KMS-11 (cell line): ENCODE measurements around the gene MCC.

Experiments
- H2AFZ ChIP-seq: fragments of 200-600 bp; sonication (generic); 2 replicates; pipeline ENCODE4 v1.6.1; 2016; ENCODE audit warnings: antibody characterized with exemption, mixed run types, low read depth
- H3K27ac ChIP-seq: fragments of 200-600 bp; sonication (generic); 2 replicates; pipeline ENCODE4 v1.6.1; 2016; ENCODE audit warnings: mild to moderate bottlenecking, mixed run types
- H3K27me3 ChIP-seq: fragments of 200-600 bp; sonication (generic); 2 replicates; pipeline ENCODE4 v1.6.1; 2017; ENCODE audit warnings: mild to moderate bottlenecking, low read depth, mixed run types, moderate library complexity; ENCODE audit not compliant: insufficient read depth
- H3K36me3 ChIP-seq: fragments of 200-600 bp; sonication (generic); 2 replicates; pipeline ENCODE4 v1.6.1; 2017; ENCODE audit warnings: mild to moderate bottlenecking, mixed run types; ENCODE audit not compliant: insufficient read depth
- H3K4me1 ChIP-seq: fragments of 200-600 bp; sonication (generic); 2 replicates; pipeline ENCODE4 v1.6.1; 2016; ENCODE audit warnings: mild to moderate bottlenecking, low read depth, mixed run types; ENCODE audit not compliant: poor library complexity, severe bottlenecking
- H3K4me2 ChIP-seq: fragments of 200-600 bp; sonication (generic); 2 replicates; pipeline ENCODE4 v1.7.0; 2016; ENCODE audit warnings: mild to moderate bottlenecking, mixed run types
- H3K4me3 ChIP-seq: fragments of 200-600 bp; sonication (generic); IDR thresholded peaks from 2 replicates; pipeline ENCODE4 v1.6.1; 2017; ENCODE audit warnings: low read depth, low read length, mixed read lengths; ENCODE audit not compliant: insufficient read depth
- H3K79me2 ChIP-seq: fragments of 200-600 bp; sonication (generic); 2 replicates; pipeline ENCODE4 v1.6.1; 2016; ENCODE audit warnings: low read depth, mixed run types; ENCODE audit not compliant: insufficient read depth
- H3K9ac ChIP-seq: fragments of 200-600 bp; sonication (generic); 2 replicates; pipeline ENCODE4 v1.6.1; 2016; ENCODE audit warnings: mild to moderate bottlenecking, mixed run types
- H4K20me1 ChIP-seq: fragments of 200-600 bp; sonication (generic); 2 replicates; pipeline ENCODE4 v1.6.1; 2016; ENCODE audit warnings: mild to moderate bottlenecking, mixed run types; ENCODE audit not compliant: insufficient read depth
- TF ChIP-seq, protein P1 (sequence below): fragments of 200-600 bp; sonication (generic); conservative IDR thresholded peaks from 2 replicates; pipeline ENCODE4 v1.6.1; 2017; ENCODE audit warnings: low read depth, mild to moderate bottlenecking, antibody characterized with exemption, low read length, moderate library complexity, mixed read lengths

MCC gene

DNA sequence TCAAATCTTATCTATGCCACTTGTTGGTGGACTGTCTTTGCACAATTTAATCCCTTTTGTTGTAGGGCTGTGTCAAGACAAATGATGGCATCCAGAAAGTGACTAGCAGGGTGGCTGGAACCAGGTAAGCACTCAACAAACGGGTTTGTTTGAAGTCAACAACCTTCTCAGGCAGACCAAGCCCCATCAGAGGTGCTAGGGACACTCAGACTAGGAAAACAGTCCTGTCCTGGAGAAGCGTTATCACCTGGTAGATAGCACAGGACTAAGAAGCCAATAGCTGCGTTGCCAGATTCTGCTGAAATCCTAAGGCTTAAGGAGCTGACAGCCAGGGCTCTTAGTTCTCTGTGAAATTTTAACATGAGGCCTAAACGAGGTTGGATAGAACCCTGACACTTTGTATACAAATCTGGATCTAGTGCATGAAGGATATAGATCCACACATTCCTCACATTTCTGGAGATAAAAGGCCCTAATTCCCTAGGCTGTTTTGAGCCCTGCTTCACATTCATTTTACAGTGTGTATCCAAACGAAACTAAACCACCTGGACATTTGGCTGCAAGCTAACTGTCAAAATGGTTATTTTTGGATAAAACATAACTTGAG, 331.9 kb downstream of the MCC start:
- Histone ChIP-seq H4K20me1 (no peaks in the 10 kb centered on the region), H3K27me3 (no peaks in the 10 kb centered on the region), H3K4me3 (no peak overlapping the region), H3K9ac (no peak overlapping the region), H3K4me2 (no peak overlapping the region), H3K4me1 (no peaks in the 10 kb centered on the region), H3K79me2 (no peaks in the 10 kb centered on the region), H3K27ac (no peak overlapping the region), H3K36me3 (no peaks in the 10 kb centered on the region), H2AFZ (no peak overlapping the region)
- TF ChIP-seq, protein P1, sequence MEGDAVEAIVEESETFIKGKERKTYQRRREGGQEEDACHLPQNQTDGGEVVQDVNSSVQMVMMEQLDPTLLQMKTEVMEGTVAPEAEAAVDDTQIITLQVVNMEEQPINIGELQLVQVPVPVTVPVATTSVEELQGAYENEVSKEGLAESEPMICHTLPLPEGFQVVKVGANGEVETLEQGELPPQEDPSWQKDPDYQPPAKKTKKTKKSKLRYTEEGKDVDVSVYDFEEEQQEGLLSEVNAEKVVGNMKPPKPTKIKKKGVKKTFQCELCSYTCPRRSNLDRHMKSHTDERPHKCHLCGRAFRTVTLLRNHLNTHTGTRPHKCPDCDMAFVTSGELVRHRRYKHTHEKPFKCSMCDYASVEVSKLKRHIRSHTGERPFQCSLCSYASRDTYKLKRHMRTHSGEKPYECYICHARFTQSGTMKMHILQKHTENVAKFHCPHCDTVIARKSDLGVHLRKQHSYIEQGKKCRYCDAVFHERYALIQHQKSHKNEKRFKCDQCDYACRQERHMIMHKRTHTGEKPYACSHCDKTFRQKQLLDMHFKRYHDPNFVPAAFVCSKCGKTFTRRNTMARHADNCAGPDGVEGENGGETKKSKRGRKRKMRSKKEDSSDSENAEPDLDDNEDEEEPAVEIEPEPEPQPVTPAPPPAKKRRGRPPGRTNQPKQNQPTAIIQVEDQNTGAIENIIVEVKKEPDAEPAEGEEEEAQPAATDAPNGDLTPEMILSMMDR = no peak

DNA sequence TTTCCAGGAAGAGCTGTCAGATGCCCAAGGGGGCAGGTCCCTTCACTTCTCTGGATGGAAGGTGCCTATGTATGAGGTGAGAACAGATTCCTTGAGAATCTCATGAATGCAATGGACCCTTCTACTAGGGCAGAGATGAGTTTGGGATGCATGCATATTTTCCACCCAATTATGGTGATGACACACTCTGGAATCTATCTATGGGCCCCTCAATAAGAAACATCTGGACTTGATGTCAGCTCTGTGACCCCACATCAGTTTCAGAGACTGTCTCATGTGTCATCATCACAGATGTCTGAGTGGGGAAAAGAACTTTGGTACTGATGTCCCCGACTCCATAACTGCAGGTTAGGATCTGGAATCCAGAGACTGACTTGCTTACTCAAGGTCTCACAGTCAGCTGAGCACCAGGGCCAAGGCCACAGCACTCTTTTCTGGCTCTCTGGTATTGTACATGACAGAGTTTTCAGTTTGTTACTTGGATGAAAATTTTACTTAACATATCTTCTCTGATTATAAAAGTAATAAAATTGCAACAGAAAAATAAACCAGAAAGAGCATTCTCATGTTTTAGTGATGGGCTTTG, 334.6 kb downstream of the MCC start:
- H4K20me1 ChIP-seq = no peaks in the 10 kb centered on the region
- H3K4me1 ChIP-seq = no peaks in the 10 kb centered on the region
- H3K4me3 ChIP-seq = no peak overlapping the region
- H3K36me3 ChIP-seq = no peaks in the 10 kb centered on the region
- no peak overlapping the region for H3K27ac ChIP-seq
- no peak overlapping the region for H2AFZ ChIP-seq
- no peaks in the 10 kb centered on the region for H3K79me2 ChIP-seq
- H3K9ac ChIP-seq = no peak overlapping the region
- no peak overlapping the region for H3K4me2 ChIP-seq
- no peaks in the 10 kb centered on the region for H3K27me3 ChIP-seq
- TF ChIP-seq, protein P1 = no peak

DNA sequence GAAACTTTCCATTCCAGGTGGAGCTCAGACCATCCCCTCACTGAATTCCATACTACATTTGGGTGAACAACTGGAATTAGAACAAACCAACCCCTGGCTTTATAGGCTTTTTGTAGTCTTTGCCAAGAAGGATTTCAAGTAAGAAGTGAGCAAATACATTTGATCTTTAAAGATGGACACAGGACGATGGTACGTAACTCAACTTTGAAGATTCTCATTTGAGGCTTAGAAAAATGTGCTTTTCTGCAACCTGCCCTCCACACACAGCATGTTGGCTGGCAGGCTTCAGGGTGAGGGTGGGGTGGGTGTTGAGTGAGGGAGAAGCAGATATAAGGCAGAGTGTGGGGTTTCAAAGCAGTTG, 335.9 kb downstream of the MCC start:
- no peak overlapping the region for H3K9ac ChIP-seq
- TF ChIP-seq, protein P1 = no peak
- H3K27me3 ChIP-seq = no peaks in the 10 kb centered on the region
- H3K36me3 ChIP-seq = no peaks in the 10 kb centered on the region
- no peak overlapping the region for H3K4me2 ChIP-seq
- H3K4me1 ChIP-seq = no peaks in the 10 kb centered on the region
- H2AFZ ChIP-seq = no peak overlapping the region
- H3K4me3 ChIP-seq = no peak overlapping the region
- H4K20me1 ChIP-seq = no peaks in the 10 kb centered on the region
- H3K27ac ChIP-seq = no peak overlapping the region
- H3K79me2 ChIP-seq = no peaks in the 10 kb centered on the region

DNA sequence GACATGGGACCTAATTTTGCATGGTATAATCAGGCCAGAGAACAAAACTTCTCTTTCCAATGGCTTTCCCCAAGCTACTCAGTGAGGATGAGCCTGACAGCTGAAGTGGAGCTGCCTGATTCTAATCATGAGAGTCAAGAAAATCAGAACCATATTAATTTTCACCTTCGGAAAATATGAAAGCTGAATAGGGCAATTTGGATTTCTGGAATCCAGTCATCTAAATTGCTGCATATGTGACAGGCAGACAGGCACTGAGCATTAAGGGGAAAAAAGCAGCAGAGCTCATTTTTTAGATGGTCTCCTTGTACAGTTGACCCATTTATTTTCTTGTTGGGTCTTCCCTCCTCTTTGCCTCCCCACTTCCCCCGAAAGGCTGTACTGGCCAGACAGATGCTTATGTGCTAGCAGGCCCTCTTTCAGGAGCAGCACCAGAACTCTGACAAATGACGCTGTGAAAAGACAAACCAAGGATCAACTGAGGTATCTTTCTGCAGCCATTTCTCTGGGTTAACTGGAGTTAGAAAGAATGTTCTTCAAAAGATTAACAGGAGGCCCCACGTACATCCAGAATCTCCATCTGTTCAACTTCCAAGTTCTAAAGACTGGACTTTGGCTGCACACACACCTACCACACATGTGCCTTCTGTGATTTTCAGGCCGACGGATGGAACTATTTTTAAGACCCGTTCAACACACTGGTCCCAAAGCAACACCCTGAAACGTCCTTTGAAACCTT, 336.4 kb downstream of the MCC start:
- Histone ChIP-seq H3K4me3 (no peak overlapping the region), H3K36me3 (no peaks in the 10 kb centered on the region), H3K27ac (no peak overlapping the region), H3K4me2 (no peak overlapping the region), H3K79me2 (no peaks in the 10 kb centered on the region), H3K9ac (no peak overlapping the region), H3K4me1 (no peaks in the 10 kb centered on the region), H3K27me3 (no peaks in the 10 kb centered on the region), H2AFZ (no peak overlapping the region), H4K20me1 (no peaks in the 10 kb centered on the region)
- TF ChIP-seq, protein P1 = no peak
